Endothelial cell of umbilical vein (primary cell): ENCODE data around the gene KCNJ12. TPM values are rescaled to one million over a fixed set of nuclear protein-coding genes. Genes with fewer than 3 reads are reported as not detected.

Source experiments
- BruUV-seq: library from RNA; stranded (reverse); fragments of 400-500 nt; replicated peaks from 2 replicates; lab custom pipeline; 2021; lab: Mats Ljungman, UMichigan
- CTCF ChIA-PET: fragments of 300-600, 350-600 bp; sonication (Branson Sonifier 250); formaldehyde crosslinking; loops from one replicate; lab custom pipeline; 2021; ENCODE audit warnings: antibody characterized with exemption, inconsistent platforms; lab: Charles Lee
- POLR2A ChIA-PET: fragments of 300-600, 350-600 bp; sonication (Branson Sonifier 250); formaldehyde crosslinking; loops from one replicate; lab custom pipeline; 2021; ENCODE audit warnings: antibody characterized with exemption, inconsistent platforms; lab: Charles Lee
- DNase-seq: peaks from one replicate; pipeline ENCODE4 v3.0.0-alpha.2; 2011; ENCODE audit warnings: low read depth, low spot score
- FAIRE-seq: peaks from 2 replicates; lab custom pipeline; 2011; peaks lifted over from hg19 to GRCh38; lab: Jason Lieb, UNC
- H2AFZ ChIP-seq: 2 replicates; pipeline ENCODE4 v1.6.0; 2012; ENCODE audit warnings: low read depth, low read length, control low read depth, inconsistent platforms
- H3K27ac ChIP-seq: 2 replicates; pipeline ENCODE4 v1.5.1; 2011; ENCODE audit warnings: low read depth, mild to moderate bottlenecking, control low read depth, low read length, moderate library complexity; ENCODE audit not compliant: insufficient read depth
- H3K27me3 ChIP-seq, 2 experiments: 2 replicates each; pipeline versions ENCODE4 v1.6.0 to v1.6.1; 2011; ENCODE audit warnings: low read length in 2 of 2, mixed read lengths in 1 of 2; ENCODE audit not compliant: control insufficient read depth in 2 of 2, insufficient read depth in 2 of 2
- H3K36me3 ChIP-seq, 2 experiments: 2 replicates in 1 of 2; 3 replicates in 1 of 2; pipeline ENCODE4 v1.5.1; 2011; ENCODE audit warnings: low read length in 2 of 2, mild to moderate bottlenecking in 1 of 2, moderate library complexity in 1 of 2; ENCODE audit not compliant: control insufficient read depth in 2 of 2, insufficient read depth in 2 of 2; ENCODE audit errors: extremely low read depth in 1 of 2
- H3K4me1 ChIP-seq: 3 replicates; pipeline ENCODE4 v1.5.1; 2011; ENCODE audit warnings: mild to moderate bottlenecking, low read length; ENCODE audit not compliant: control insufficient read depth, insufficient read depth; ENCODE audit errors: extremely low read depth
- H3K4me2 ChIP-seq: 2 replicates; pipeline ENCODE4 v1.6.1; 2011; ENCODE audit warnings: low read length, control low read depth, mixed read lengths; ENCODE audit not compliant: insufficient read depth
- H3K4me3 ChIP-seq, 3 experiments: fragments of 200-600 bp in 1 of 3; sonication (generic), shearing (Covaris generic) in 1 of 3; replicated peaks in 1 of 3; 2 replicates each; pipeline ENCODE4 v1.5.1; 2011 to 2016; ENCODE audit warnings: control low read depth in 3 of 3, low read length in 3 of 3, mild to moderate bottlenecking in 2 of 3, inconsistent platforms in 1 of 3, low read depth in 1 of 3, moderate library complexity in 1 of 3; ENCODE audit not compliant: insufficient read depth in 1 of 3
- H3K79me2 ChIP-seq: 2 replicates; pipeline ENCODE4 v1.6.0; 2012; ENCODE audit warnings: low read length, inconsistent platforms; ENCODE audit not compliant: control insufficient read depth, insufficient read depth
- H3K9ac ChIP-seq: replicated peaks from 2 replicates; pipeline ENCODE3; 2011; ENCODE audit warnings: low read length, control low read depth; ENCODE audit not compliant: insufficient read depth; ENCODE audit errors: extremely low read depth
- H3K9me1 ChIP-seq: replicated peaks from 3 replicates; pipeline ENCODE4 v1.6.0; 2011; ENCODE audit warnings: mild to moderate bottlenecking, low read length; ENCODE audit not compliant: control insufficient read depth, insufficient read depth; ENCODE audit errors: extremely low read depth
- H3K9me3 ChIP-seq: replicated peaks from 2 replicates; pipeline ENCODE4 v1.5.1; 2012; ENCODE audit warnings: low read length, inconsistent platforms; ENCODE audit not compliant: control insufficient read depth, insufficient read depth
- H4K20me1 ChIP-seq: replicated peaks from 2 replicates; pipeline ENCODE3; 2011; ENCODE audit warnings: mild to moderate bottlenecking, low read length; ENCODE audit not compliant: control insufficient read depth, insufficient read depth; ENCODE audit errors: extremely low read depth
- CTCF ChIP-seq, 2 donors: IDR thresholded peaks; 1 replicate in 1 of 2; 2 replicates in 1 of 2; pipeline ENCODE4 v1.5.1; 2011; ENCODE audit warnings: low read length in 2 of 2, mild to moderate bottlenecking in 2 of 2, moderate library complexity in 2 of 2, control low read depth in 1 of 2, inconsistent platforms in 1 of 2, low read depth in 1 of 2; ENCODE audit not compliant: insufficient read depth in 1 of 2; ENCODE audit errors: extremely low read depth in 1 of 2
- EZH2 ChIP-seq: IDR thresholded peaks from 2 replicates; pipeline ENCODE4 v1.6.1; 2012; ENCODE audit warnings: borderline replicate concordance, low read depth, mild to moderate bottlenecking, moderate library complexity, low read length, inconsistent platforms; ENCODE audit not compliant: severe bottlenecking
- FOS ChIP-seq: IDR thresholded peaks from 2 replicates; pipeline ENCODE4 v1.6.1; 2011; ENCODE audit warnings: mild to moderate bottlenecking, low read length, moderate library complexity, borderline replicate concordance; ENCODE audit not compliant: insufficient read depth
- GATA2 ChIP-seq: IDR thresholded peaks from 2 replicates; pipeline ENCODE4 v1.7.0; 2011; ENCODE audit warnings: low read depth, mild to moderate bottlenecking, moderate library complexity, mixed read lengths, low read length; ENCODE audit not compliant: insufficient read length, insufficient read depth
- JUN ChIP-seq: IDR thresholded peaks from 2 replicates; pipeline ENCODE4 v1.6.1; 2011; ENCODE audit warnings: borderline replicate concordance, low read depth; ENCODE audit not compliant: insufficient read length, insufficient read depth
- MYC ChIP-seq: IDR thresholded peaks from one replicate; pipeline ENCODE4 v1.6.1; 2011; ENCODE audit warnings: mild to moderate bottlenecking, low read depth, low read length
- POLR2A ChIP-seq: IDR thresholded peaks from 2 replicates; pipeline ENCODE4 v1.6.1; 2012; ENCODE audit warnings: low read depth, mild to moderate bottlenecking, control low read depth, low read length
- POLR2AphosphoS5 ChIP-seq: IDR thresholded peaks from 2 replicates; pipeline ENCODE4 v1.6.1; 2012; ENCODE audit warnings: low read depth, mild to moderate bottlenecking, control low read depth, low read length, moderate library complexity; ENCODE audit not compliant: insufficient read depth
- dilution Hi-C: fragments of 300-500 bp; cut with MboI; formaldehyde crosslinking; loops from one replicate; pipeline ENCODE4 v1.15.0; 2019; ENCODE audit warnings: low sequenced_read_pairs; ENCODE audit not compliant: extremely low pct_ligation_motif_present
- intact Hi-C: fragments of 100-400 bp; cut with micrococcal nuclease; formaldehyde crosslinking; loops from one replicate; pipeline ENCODE4 v1.10.0; 2022
- polyA plus RNA-seq, 4 experiments: library from polyadenylated mRNA; depleted of rRNA in 3 of 4; stranded (reverse) in 3 of 4; unstranded in 1 of 4; fragments of >200 nt; gene quantifications; 2 replicates each; pipeline versions ENCODE4 v1.2.1 to v1.2.3, GENCODE V29; 2011 to 2012; ENCODE audit warnings: missing spikeins in 1 of 4
- total RNA-seq: library from RNA; stranded (reverse); gene quantifications from 2 replicates; pipeline ENCODE4 v1.2.3, GENCODE V29; 2021
- TF ChIP-seq, protein P1 (sequence below): IDR thresholded peaks from 2 replicates; pipeline ENCODE4 v1.6.1; 2011; ENCODE audit not compliant: insufficient read depth, insufficient read length

Gene KCNJ12
- total and polyA plus RNA-seq, 2 donors (not counting 3 experiments of a cell fraction or from before 2014, with no cell fraction given) = 0.19 to 0.44 TPM

DNA sequence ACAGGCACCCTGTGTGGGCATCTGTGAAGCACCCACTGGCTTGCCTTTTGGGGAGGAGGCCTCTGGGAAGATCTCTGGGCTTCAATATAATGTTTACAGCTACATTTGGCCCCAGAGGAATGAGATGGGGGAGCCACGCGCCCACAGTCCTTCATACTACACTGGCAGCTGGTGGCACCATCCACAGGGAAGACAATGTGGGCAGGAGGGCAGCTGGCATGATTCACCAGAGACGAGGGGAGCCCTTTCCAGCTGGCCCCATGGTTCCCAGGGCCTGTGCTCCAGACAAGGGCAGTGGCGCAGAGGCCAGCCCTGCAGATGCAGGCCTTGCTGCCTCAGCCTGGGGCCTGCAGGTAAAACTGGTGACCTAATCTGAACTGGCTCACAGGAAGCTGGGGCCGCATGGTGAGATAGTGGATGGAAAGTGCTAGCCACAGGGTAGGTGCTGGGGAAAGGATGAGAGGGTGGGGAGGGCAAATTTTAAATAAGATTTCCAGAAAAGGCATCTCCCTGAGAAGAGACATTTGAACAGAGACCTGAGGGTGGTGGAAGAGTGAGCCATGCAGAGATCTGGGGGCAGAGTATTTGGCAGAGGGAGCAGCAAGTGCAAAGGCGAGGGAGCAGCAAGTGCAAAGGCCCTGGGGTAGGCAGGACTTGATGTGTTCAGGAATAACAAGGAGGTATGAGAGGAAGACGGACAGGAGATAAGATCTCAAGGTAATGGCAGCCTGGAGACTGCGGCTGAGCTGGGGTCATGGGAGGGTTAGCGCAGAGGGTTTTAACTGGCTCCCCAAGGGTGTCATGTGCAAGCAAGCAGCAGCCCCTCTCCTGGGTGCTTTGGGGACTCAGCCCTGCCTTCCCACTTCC is 12.1 kb upstream of the KCNJ12 start:
- intact Hi-C loops = no loop called here
- Histone ChIP-seq H3K36me3 (no peaks in the 10 kb centered on the region), H3K9me3 (no peaks in the 10 kb centered on the region), H2AFZ (no peak overlapping the region), H3K27ac (no peak overlapping the region), H3K9me1 (no peaks in the 10 kb centered on the region), H3K79me2 (no peaks in the 10 kb centered on the region), H4K20me1 (no peaks in the 10 kb centered on the region), H3K27me3 (no peaks in the 10 kb centered on the region), H3K4me1 (no peaks in the 10 kb centered on the region), H3K4me3 (no peak overlapping the region), H3K4me2 (no peak overlapping the region), H3K9ac (no peak overlapping the region)
- dilution Hi-C loops = no loop called here
- FAIRE-seq (no peak), DNase-seq (no peak)
- BruUV-seq = no TSS peak
- TF ChIP-seq JUN = no peak
- TF ChIP-seq POLR2AphosphoS5 = no peak
- TF ChIP-seq, protein P1, sequence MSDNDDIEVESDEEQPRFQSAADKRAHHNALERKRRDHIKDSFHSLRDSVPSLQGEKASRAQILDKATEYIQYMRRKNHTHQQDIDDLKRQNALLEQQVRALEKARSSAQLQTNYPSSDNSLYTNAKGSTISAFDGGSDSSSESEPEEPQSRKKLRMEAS = no peak
- no peak for TF ChIP-seq POLR2A
- no peak for TF ChIP-seq GATA2
- no peak for TF ChIP-seq EZH2
- no peak for TF ChIP-seq MYC
- no peak for TF ChIP-seq CTCF (IDR thresholded peaks at IDR 0.05; ENCODE audit: extremely low read depth in 1 of 2, insufficient read depth in 1 of 2, low read depth in 1 of 2, low read length in 2 of 2)
- TF ChIP-seq FOS = no peak
- CTCF ChIA-PET = no interaction called here
- POLR2A ChIA-PET = no interaction called here
